GM18508 (cell line): Measurements from ENCODE around the gene TJAP1.
"Not testable (repeated sequence)": the region's sequence is repeated elsewhere in the genome, so short reads cannot be mapped to it uniquely, and the experiment has no call there.

ENCODE experiments used
- ATAC-seq: cut with Tn5 transposase; IDR thresholded peaks from one replicate; pipeline ENCODE4 v1.9.1; 2021; ENCODE audit warnings: moderate number of reproducible peaks; ENCODE audit not compliant: insufficient read depth, unreplicated experiment

Gene TJAP1

DNA sequence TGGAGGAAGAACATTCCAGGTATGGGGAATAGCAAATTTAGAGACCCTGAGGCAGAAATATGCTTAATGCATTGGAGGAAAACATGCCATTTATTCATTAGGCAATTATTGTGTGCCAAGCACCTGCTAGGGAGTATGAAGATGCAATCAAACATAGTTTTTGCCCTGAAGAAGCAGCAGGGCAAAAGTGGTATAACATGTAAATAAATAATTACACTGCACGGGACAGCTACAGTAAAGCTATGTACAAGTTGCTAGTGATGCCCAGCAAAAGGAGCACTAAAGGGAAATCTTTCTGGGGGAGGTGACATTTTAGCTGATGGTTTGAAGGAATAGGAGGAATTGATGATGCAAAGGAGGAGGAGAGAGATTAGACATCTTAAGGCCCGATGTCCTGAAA, 624 bp upstream of the TJAP1 start:
- no peak for ATAC-seq

DNA sequence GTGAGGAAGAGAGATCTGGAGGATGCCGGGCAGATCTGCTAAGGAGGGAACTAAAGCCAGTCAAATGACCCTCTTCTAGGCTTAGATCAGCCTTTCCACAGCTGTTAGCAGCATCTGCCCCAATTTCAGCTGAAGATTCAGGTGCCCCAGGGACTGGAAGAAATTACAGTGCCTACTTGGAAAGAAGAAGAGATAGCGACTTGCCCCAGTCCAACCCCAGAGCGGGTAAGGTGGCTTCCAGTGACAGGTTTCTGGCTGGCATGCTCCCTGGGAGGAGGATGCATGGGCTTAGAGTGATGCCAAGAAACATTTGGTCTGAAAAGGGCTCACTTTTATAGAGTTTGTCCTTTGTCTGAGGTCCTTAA, 620 bp downstream of the TJAP1 start:
- ATAC-seq: no peak

DNA sequence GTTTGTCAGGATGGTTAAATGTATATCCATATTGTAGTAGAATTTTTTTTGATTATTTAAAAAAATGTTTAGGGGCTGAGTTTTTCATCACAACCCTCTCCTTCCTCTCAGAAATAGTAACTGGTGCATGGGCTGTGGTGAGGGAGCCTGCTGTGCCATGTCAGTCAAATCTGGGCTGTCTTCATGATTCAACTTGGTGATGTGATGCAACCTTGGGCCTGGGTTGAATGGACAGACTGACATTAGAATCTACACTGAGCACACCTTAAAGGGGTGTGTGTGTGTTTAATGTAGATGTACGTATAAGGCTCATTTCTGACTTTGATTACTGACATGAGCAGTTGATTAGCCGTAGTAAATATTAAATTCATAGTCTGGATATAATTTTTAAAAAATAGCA, 3.7 kb downstream of the TJAP1 start:
- ATAC-seq: no peak

DNA sequence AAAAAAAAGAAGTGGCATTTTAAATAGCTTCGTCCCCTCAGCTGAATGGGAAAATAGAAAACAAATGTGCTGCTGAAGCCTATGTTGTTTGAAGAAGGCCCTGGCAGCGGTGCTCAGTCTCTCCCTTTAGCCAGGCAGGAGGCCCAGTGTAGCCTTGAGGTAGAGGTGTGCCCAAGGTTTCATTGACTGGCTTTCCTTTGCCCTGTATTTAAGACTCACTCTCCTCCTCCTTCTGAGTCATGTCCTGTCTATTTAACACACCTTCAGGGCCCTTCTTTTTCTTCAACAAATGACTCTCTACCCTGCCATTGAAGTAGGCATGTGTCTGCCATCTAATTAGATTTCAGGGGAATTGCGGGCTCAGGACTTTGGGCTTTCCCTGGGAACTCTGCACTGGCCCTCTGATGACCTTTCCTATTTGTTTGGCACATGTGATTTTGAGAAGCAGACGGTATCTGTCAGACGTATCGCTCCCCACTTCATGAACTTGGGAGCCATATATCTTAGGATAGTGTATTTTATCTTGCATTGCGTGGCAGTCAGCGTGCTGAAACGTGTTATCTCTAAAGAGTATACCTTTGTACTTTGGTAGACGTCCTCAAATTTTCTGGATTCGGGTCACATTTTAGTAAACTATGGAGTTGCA, 4.3 kb downstream of the TJAP1 start:
- no peak for ATAC-seq

DNA sequence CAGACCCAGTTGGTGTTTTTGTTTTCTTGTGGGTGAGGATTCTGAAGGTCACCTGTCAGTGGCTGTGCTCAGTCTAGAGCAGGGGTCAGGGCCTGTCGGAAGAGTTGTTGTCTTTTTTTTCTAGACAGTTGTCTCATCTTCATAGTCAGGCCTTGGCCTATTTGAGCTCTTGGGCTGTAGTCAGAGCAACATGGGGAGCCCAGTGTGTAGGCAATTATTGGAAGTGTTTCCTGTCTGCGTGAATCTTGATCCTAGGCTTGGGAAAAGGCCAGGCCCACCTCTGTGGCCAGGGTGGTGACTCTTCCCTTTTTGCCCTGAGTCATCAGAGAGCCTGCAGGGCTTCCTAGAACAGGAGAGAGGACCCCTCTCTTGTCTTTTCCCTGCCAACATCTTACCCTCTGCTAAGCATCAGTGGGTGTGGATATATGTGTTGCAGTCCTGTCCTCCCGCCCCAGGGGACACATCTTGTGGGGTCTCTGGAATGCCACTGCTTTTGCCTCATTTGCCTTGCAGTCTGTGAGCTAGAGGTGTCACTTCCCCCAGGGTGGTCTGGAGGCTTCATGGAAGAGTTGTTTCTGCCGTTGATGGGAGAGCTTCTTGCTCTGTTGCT, 11.4 kb downstream of the TJAP1 start:
- no peak for ATAC-seq

- ATAC-seq: no peak
Observed at GRCh38 chr6:43489277-43490072, 12.1 kb downstream of the TJAP1 start.

DNA sequence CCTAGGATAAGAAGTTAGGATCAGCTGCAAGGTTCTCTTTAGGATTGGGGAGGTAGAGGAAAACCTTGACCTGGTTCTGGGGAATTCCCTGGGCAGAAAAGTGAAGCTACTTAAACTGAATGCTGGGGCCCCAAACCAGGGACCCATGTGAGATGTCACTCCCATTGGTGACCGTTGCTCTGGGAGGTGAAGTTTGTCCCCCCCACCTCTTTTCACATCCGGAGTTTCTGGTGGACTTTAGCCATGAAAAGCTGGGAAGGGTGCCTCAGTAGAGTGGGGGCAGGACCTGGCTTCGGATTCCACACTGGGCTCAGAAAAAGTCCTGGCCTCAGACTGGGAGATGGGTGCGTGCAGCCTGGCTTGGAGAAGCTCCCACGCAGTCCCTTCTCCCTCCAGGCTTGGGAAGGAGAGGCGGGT, 13.2 kb downstream of the TJAP1 start:
- no peak for ATAC-seq

GRCh38 chr6:43491750-43492661, 14.6 kb downstream of the TJAP1 start:
- ATAC-seq: no peak

- ATAC-seq: no peak
Observed at GRCh38 chr6:43492673-43493072, 15.3 kb downstream of the TJAP1 start.

GRCh38 chr6:43493230-43493629, 15.9 kb downstream of the TJAP1 start:
- ATAC-seq: no peak

DNA sequence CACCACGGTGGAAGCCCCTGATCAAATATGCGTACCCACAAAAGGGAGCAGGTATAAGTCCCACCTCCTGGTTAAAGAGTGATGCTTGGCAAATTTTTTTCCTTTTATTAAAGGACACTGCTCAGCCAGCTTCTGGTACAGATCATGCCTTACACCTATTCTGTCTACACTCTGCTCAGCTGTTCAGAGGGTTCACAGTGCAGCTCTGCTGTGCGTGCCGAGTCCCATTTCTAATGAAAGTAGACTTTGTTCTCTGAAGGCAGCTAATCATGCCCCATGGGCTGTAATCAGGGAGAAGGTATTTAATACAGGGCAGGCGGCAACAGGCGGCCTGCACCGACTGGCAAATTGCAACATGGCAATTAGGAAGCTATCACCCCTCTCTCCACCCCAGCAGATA, 16.5 kb downstream of the TJAP1 start:
- no peak for ATAC-seq

- ATAC-seq: no peak
Observed at GRCh38 chr6:43494321-43494720, 17.0 kb downstream of the TJAP1 start.

DNA sequence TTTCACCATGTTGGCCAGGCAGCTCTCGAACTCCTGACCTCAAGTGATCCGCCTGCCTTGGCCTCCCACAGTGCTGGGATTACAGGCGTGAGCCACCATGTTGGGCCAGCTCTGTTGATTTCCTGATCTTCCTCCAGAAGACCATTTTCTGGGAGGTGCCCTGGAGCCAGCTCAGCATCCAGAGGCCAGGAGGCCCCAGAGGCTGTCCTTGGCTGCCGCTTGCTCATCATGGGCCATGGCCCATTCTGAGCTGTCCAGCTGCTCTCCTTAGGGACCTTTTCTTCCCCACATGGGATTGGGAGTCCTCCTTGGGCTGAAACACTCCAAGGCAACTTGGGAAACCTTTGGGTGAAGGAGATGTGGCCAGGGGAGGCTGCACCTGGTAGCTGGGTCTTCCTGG, 17.4 kb downstream of the TJAP1 start:
- ATAC-seq: no peak

DNA sequence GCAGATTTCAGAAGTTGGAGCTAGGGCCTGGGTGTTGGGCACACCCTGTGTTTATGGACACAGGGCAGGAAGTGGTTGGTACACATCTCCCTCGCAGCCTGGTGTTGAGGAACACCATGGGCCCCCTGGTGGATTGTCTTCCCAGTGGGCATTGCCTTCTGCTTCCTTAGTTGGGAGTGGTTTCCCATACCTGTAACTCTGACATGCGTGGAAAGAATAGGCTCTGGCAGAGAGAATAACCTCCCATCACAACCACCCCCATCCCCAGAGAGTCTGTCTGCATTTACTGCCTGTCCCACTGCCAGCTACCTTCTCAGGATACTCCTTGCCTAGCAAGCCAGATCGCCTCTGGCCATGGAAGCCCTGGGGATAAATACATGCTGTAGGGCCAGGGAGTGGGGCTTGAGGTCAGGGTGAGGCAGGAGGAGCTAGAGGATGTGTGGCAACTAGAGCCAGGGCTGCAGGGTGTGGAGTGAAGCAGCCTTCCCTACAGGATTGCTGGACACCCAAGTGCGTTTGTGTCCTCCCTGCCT, 18.1 kb downstream of the TJAP1 start:
- no peak for ATAC-seq

DNA sequence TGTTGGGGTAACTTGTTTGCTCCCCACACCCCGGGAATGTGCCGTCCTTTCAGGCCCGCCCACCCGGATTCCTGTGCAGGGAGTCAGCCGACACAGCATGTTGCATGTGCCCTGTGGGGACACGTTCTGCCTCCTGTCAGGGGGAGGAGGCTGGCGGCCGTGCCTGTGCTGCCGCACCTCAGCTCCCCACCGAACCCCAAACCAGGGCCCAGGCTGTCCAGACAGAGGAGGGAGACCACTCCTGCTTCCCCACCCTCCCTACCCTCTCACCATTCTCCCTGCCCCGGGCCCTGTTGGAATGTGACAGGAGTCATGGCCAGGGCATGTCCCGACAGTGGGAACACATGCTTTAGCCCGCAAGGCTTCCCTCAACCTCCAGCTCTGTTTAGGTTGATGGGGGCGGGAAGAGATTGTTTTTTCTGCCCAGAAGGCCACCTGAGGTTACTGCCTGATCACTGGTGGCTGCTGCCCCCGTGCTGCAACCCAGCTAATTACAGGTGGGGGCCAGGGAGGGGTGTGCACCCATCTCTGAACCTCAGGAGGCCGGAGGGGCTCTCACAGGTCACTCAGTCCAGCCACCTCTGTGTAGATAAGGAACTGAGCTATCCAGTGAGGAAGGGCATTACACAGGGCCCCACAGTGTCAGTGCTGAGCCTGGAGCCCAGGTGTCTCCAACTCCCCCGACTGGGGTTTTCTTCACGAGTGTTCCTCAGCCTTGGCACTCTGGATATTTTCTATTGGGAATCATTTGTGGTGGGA, 19.2 kb downstream of the TJAP1 start:
- ATAC-seq: no peak

GRCh38 chr6:43497129-43497396, 19.7 kb downstream of the TJAP1 start:
- ATAC-seq: no peak

DNA sequence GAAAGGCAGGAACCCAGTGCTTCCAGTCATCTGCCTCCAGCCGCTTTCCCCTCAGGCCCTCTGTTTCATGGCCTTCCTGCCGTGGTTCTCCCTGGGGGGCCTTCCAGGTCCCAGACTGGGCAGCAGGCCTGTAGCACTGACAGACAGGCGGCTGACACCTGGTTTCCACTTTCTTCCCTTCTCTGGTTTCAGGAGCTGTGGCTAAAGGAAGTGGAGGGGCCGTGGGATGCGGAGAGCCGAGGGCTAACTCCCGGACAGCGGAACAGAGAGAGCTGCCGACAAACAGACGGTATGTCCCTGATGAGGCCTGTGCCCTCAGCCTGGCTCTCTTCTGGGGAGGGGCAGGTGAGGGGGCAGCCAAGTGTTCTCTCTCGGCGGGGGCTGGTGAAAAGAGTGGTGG, 20.3 kb downstream of the TJAP1 start:
- ATAC-seq: no peak

DNA sequence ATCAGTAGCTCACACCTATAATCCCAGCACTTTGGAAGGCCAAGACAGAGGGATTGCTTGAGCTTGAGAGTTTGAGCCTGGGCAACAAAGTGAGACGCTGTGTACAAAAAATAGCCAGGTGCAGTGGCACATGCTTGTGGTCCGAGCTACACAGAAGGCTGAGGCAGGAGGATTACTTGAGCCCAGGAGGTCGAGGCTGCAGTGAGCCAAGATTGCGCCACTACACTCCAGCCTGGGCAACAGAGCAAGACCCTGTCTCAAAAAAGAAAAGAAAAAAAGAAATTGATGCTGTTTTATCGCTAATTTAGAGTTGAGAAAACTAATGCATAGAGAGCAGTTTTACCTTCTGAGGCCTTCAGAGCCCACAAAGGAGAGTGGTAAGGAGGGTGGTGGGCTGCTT, 20.9 kb downstream of the TJAP1 start:
- not testable (repeated sequence) for ATAC-seq

- no peak for ATAC-seq
Observed at GRCh38 chr6:43499028-43499815, 21.9 kb downstream of the TJAP1 start.
